Epidermal melanocyte (primary cell): Measurements from ENCODE around the gene PLXNA4.

Experiments
- DNase-seq: peaks from one replicate; pipeline ENCODE4 v3.0.0; 2011; ENCODE audit warnings: low spot score; ENCODE audit not compliant: insufficient read length

PLXNA4 gene

GRCh38 chr7:132417103-132417906 lies 159.0 kb downstream of the PLXNA4 start:
- DNase-seq, result no peak

GRCh38 chr7:132416395-132416794 lies 159.9 kb downstream of the PLXNA4 start:
- DNase-seq, result no peak

GRCh38 chr7:132415259-132415658 lies 161.0 kb downstream of the PLXNA4 start:
- DNase-seq, result no peak

DNA sequence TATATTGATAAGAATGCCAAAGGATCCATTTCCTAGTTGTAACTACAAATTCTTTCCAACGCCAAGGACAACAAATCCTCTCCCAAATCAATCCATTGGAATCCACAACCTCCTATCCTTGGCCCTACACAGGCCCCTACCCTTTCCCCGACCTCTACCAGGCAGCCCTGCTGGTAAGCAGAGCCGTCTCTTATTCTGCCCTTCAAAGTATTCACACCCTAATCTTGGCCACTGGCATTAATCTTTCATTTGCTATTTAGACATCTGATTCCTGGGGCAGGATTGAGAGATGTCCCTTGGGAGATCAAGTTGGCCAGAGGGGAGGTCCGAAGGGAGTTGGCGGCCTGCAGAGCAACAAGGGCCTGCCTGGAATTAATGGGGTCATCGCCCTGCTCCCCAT lies 161.4 kb downstream of the PLXNA4 start:
- DNase-seq, result no peak

DNA sequence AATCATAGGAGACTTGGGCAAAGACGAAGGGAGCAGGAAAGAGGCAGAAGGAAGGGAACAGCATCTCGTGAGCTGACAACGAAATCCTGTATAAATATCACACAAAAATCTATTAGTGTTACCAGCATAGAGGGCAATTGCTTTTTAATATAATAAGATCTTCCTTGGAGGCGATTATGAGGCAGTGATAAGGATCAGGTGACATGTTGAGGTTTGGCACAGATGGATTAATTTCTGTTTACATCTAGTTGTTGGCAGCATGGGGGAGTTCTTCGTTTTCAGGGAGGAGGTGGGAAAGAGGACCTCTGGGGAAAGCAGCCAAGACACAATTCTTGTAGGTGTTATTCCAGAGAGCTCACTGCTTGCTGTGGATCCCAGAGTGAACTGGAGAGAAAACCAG lies 163.8 kb downstream of the PLXNA4 start:
- no peak for DNase-seq

DNA sequence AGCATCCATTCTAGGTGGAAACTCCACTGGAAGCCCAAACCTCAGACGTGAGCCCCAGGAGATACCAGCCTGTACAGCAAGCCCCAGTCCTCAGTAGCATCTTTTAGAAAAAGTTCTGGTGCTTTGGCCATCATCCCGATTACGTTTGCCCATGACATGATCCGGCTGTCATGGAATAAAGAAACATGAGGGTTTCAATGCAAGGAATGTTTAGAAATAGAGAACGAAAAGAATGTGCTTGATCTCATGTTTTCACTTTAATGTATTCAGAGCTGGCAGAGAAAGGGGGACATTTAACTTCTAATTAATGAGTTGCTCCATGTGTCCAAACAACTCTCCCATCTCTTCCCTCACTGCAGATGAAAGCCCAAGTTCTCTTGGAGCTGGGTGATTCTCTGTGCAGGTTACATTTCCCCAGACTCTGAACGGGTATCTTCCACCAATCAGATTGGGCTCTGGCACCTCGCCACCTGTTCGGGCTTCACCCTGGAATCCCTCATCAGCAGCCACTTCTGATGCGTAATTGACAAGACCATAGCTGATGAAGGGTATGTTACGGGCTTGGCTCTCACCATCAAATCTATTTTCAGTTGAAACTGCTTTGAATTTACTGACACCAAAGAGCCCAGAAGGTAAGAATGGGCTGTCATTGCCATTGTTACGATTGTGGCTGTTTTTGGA lies 165.3 kb downstream of the PLXNA4 start:
- no peak for DNase-seq

DNA sequence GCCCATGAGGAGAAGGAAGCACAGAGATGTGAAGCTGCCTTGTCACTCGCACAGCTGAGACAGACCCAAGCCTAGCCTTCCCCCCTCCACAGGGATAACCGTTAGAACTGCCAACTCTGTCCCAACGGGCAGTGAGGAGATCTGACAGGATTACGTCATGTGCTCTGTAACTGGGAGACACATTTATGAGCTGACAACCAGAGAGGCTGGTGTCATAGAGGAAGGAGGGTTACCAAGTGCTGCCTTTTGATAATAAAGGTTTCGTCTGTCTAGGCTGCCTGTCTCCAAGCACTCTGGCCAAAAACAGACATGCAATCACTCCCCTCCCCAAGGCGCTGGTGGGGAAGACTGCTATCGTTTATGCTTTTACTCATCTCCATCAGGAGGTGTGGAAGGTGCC lies 165.9 kb downstream of the PLXNA4 start:
- no peak for DNase-seq

DNA sequence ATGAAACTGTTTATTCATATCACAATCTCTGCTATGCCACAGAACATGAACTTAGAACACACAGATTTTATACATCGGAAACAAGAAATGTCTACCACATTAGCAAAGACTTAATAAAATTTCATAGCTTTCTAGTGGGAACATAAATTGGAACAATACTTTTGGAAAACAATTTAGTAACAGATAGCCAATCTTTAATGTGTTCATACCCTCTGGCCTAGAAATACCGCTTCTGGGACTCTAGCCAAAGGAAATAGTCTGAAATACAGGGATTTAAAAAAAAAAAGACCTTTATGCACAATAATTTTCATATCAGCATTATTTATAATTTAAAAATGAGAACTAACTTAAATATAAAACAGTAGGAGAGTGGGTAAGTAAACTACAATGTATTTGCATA lies 168.5 kb downstream of the PLXNA4 start:
- no peak for DNase-seq

DNA sequence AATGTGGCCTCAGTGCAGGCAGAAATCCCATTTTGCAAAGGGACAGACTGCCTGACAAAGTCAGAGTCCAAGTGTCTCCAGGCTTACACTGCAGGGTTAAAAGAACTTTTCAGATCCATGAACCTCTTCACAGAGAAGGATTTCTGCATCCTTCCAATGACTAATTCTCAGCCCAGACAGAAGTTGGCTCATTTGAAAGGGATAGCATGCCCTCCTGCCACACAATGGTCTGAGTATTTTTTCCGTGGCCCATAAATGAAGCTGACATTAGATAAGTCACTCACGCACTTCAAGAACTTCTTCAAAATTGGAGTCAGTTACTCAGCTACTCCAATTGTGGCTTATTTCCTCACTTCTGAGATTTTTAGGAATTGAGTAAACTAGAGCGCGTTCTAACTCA lies 170.2 kb downstream of the PLXNA4 start:
- DNase-seq, result no peak

DNA sequence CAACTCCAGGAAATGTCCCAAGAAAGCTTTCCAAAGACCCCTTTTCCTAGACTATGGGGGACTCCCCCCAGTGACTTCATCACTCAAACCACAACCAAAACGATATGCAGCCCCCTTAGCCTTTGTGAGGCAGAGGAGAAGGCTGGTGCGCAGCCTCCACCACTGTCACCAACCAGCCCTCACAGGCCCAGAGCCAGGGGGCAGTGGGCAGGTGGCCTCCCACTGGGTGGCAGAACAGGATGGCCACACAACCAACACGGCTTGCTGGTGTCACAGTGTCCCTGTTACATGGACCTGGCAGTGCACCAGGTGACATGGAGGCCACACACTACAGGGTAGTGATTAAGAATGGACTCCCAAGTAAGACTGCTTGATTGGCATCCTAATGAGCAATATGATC lies 172.0 kb downstream of the PLXNA4 start:
- DNase-seq, result no peak

- no peak for DNase-seq
Measured at GRCh38 chr7:132403465-132404110, 172.7 kb downstream of the PLXNA4 start.

GRCh38 chr7:132402751-132403245 lies 173.5 kb downstream of the PLXNA4 start:
- no peak for DNase-seq

DNA sequence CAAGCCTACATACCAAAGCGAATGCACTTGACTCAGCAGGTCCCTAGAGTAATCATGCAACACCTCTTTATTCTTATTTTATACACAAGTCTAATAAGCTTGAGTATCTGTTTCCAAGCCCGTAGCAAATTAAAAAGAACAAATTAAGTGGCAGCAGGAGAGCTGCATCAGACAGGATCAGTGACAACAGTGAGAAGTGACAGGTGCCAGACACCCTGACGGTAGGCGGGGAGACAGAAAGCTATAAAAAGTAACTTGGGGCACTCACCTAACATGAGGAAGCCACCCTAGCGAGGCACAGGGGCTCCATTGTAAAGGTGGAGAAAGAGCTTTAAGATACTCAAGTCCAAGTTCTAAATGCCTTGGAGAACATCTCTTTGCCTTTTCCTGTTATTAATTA lies 174.2 kb downstream of the PLXNA4 start:
- no peak for DNase-seq

GRCh38 chr7:132400561-132401142 lies 175.6 kb downstream of the PLXNA4 start:
- DNase-seq, result no peak

DNA sequence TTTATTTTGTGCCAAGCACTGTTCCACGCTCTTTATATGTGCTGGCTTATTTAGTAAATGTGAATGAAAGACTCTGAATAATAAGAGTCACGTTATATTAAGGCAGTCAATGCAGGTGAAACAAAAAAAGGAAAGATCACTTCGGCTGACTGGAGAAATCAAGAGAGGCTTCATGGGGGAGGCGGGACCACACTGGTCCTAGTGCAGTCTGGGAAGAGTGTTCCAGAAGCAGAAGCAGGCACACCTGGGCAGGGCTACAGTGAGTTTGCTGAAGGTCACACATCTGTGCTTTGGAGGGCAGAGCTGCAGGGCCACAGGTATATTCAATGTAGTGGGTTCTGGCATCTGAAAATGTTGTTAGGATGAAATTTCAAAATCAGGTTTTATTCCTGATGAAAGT lies 176.9 kb downstream of the PLXNA4 start:
- DNase-seq, result no peak

DNA sequence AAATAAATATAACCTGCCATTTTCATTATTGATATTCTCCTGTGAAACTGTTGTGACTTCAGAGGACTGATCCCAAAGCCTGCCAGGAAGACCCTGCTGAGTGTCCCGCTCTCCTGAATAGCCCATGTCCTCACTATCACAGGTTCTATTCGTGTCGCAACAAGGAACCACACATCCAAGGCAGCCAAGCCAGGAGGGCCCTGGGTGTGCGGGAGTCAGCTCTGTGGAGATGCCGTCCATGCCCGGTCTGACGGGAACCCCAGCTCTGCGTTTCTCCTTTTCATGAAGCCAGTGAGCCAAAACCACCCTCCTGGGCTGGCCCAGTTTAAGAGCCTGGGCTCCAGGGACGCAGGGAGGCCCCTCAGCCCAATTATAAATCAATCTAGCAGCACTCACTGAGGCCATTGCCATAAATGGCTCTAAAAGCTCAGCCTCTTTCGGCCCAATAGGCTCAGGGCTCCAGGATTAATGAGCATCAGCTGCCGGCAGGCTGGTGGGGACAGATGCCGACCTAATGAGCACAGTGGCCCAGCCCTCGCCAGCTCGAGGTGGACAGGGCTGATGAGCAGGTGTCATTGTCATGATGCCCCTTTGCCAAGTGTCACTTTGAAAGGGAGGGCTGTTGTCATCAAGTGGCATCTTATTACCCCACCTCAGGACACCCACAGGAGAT lies 177.9 kb downstream of the PLXNA4 start:
- DNase-seq, result no peak

GRCh38 chr7:132397070-132397469 lies 179.2 kb downstream of the PLXNA4 start:
- DNase-seq, result no peak

- no peak for DNase-seq
Measured at GRCh38 chr7:132395361-132395760, 180.9 kb downstream of the PLXNA4 start.

DNA sequence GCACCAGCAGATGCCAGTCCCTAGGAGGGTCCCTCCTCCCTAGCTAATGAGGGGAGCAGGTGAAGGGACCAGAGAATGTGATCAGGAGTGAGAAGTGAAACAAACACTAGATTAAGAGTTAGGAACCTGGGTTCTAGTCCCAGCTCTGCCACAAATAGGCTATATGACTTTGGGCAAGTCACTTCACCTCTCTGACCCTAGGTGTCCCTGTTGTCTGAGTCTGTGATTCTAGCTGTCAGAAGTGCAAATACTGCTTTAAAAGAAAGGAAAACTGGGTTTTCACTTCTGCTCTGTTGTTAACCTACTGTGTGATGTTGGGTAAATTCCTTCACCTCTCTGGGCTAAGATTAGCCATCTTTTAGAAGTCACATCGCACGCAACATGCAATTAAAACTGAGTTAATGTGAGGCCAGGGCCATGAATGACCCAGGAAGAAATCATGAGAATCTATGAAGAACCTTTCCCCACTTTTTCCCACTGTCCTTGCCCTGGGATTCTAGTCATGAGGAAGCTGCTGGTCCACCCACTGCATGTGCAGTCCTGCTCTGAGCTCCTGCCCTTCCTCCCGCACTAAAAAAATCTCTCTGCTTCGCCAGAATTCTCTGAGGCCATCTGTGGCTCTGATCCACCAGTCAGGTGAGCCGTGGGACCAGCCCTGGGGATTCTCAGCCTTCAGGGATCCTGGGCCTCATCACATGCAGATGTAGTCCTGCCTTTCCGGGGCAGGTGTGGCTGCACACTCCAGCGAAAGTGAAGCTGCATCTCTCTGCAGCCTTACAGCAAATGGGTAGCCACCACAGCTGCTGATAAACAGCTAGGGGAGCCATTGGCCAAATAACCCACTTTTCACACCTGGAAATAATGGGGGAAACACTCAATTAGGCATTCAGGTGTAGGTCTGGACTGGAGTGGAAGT lies 181.7 kb downstream of the PLXNA4 start:
- no peak for DNase-seq

GRCh38 chr7:132393789-132394261 lies 182.4 kb downstream of the PLXNA4 start:
- DNase-seq, result no peak
